Stomach (tissue), 4 donors: ENCODE measurements around the gene PEF1.

ENCODE experiments used
- CTCF ChIP-seq, 7 experiments: fragments of 450-650 bp in 4 of 7; fragments of 200-600 bp in 3 of 7; sonication (generic) in 3 of 7; IDR thresholded peaks; one replicate each; pipeline ENCODE4 v1.5.1; 2016 to 2019; ENCODE audit warnings: antibody characterized with exemption in 7 of 7, control low read depth in 2 of 7, mild to moderate bottlenecking in 1 of 7
- EP300 ChIP-seq: sonication (generic); formaldehyde crosslinking; IDR thresholded peaks from one replicate; pipeline ENCODE4 v1.6.1; 2017; ENCODE audit warnings: antibody characterized with exemption
- POLR2A ChIP-seq, 4 donors: fragments of 450-650 bp; IDR thresholded peaks; one replicate each; pipeline ENCODE4 v1.6.1; 2016; ENCODE audit warnings: antibody characterized with exemption in 4 of 4, control low read depth in 2 of 4, mild to moderate bottlenecking in 1 of 4, moderate library complexity in 1 of 4
- POLR2AphosphoS5 ChIP-seq, 3 donors: sonication (generic); formaldehyde crosslinking; IDR thresholded peaks; one replicate each; pipeline ENCODE4 v1.6.1; 2016; ENCODE audit warnings: antibody characterized with exemption in 3 of 3

GRCh38 chr1:31600641-31601040 lies 44.0 kb downstream of the PEF1 start:
- no peak for TF ChIP-seq POLR2A (IDR thresholded peaks at IDR 0.05)
- TF ChIP-seq CTCF (IDR thresholded peaks at IDR 0.05), result no peak
- TF ChIP-seq POLR2AphosphoS5 (IDR thresholded peaks at IDR 0.05), result no peak
- no peak for TF ChIP-seq EP300
